A549 (cell line): Measurements from ENCODE around the gene NR1H2.

Source experiments
- BHLHE40 ChIP-seq: IDR thresholded peaks from 2 replicates; pipeline ENCODE4 v1.6.1; 2012; ENCODE audit warnings: low read depth, low read length, inconsistent platforms
- CHD4 ChIP-seq: fragments of 200-600 bp; sonication (generic); IDR thresholded peaks from 2 replicates; pipeline ENCODE4 v1.6.1; 2016; ENCODE audit warnings: antibody characterized with exemption, mild to moderate bottlenecking, borderline replicate concordance
- SMC3 ChIP-seq: fragments of >200 bp; sonication (Bioruptor Twin); formaldehyde crosslinking; IDR thresholded peaks from 3 replicates; pipeline ENCODE4 v1.6.1; 2018; ENCODE audit warnings: inconsistent platforms
- TF ChIP-seq, protein P1 (sequence below): fragments of >200 bp; sonication (Bioruptor Twin); formaldehyde crosslinking; IDR thresholded peaks from 3 replicates; pipeline ENCODE4 v1.5.1; 2016
- TF ChIP-seq, protein P2 (sequence below): fragments of 150-350 bp; IDR thresholded peaks from 2 replicates; pipeline ENCODE4 v1.6.1; 2014; ENCODE audit warnings: low read depth, mild to moderate bottlenecking, low read length

DNA sequence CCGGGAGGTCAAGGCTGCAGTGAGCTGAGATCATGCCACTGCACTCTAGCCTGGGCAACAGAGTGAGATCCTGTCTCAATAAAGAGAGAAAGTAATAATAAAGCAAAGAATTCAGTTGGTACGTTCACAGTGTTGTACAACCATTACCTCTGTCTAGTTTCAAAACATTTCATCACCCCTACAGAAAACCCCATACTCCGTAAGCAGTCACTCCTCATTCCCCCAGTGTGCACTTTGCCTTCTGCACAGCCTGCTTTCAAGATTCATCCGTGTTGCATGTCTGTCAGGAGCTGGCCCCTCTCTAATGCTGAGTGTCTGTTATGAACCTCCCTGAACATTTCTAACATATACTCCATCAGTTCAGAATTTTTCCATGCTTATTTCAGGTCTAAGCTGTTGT, 17.3 kb downstream of the NR1H2 start:
- TF ChIP-seq, protein P1, sequence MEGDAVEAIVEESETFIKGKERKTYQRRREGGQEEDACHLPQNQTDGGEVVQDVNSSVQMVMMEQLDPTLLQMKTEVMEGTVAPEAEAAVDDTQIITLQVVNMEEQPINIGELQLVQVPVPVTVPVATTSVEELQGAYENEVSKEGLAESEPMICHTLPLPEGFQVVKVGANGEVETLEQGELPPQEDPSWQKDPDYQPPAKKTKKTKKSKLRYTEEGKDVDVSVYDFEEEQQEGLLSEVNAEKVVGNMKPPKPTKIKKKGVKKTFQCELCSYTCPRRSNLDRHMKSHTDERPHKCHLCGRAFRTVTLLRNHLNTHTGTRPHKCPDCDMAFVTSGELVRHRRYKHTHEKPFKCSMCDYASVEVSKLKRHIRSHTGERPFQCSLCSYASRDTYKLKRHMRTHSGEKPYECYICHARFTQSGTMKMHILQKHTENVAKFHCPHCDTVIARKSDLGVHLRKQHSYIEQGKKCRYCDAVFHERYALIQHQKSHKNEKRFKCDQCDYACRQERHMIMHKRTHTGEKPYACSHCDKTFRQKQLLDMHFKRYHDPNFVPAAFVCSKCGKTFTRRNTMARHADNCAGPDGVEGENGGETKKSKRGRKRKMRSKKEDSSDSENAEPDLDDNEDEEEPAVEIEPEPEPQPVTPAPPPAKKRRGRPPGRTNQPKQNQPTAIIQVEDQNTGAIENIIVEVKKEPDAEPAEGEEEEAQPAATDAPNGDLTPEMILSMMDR = no peak
- TF ChIP-seq CHD4 (no peak), SMC3 (no peak), BHLHE40 (no peak)
- TF ChIP-seq, protein P2, sequence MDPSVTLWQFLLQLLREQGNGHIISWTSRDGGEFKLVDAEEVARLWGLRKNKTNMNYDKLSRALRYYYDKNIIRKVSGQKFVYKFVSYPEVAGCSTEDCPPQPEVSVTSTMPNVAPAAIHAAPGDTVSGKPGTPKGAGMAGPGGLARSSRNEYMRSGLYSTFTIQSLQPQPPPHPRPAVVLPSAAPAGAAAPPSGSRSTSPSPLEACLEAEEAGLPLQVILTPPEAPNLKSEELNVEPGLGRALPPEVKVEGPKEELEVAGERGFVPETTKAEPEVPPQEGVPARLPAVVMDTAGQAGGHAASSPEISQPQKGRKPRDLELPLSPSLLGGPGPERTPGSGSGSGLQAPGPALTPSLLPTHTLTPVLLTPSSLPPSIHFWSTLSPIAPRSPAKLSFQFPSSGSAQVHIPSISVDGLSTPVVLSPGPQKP = no peak
